CD4-positive, alpha-beta memory T cell (primary cell): Measurements from ENCODE around the gene GEMIN8. TPM values are rescaled to one million over a fixed set of nuclear protein-coding genes. Genes with fewer than 3 reads are reported as not detected.

Experiments used
- CTCF ChIA-PET: fragments of 350-600 bp; sonication (Branson Sonifier 250); formaldehyde crosslinking; loops from one replicate; lab custom pipeline; 2021; ENCODE audit warnings: inconsistent platforms; ENCODE audit not compliant: partially characterized antibody; lab: Charles Lee
- POLR2A ChIA-PET: fragments of 350-600 bp; sonication (Branson Sonifier 250); formaldehyde crosslinking; loops from one replicate; lab custom pipeline; 2021; ENCODE audit not compliant: partially characterized antibody; lab: Charles Lee
- DNase-seq, 5 donors: peaks; one replicate each; pipeline versions ENCODE4 v3.0.0 to v3.0.0-alpha.2; 2020 to 2022; ENCODE audit warnings: mixed read lengths in 1 of 5
- H3K27ac ChIP-seq: one replicate; pipeline ENCODE4 v1.7.0; 2013; ENCODE audit warnings: low read depth, low read length
- H3K27me3 ChIP-seq: 2 replicates; pipeline ENCODE4 v1.7.0; 2013; ENCODE audit warnings: mild to moderate bottlenecking, low read length, moderate library complexity; ENCODE audit not compliant: insufficient read depth
- H3K36me3 ChIP-seq: 2 replicates; pipeline ENCODE4 v1.7.0; 2013; ENCODE audit warnings: mild to moderate bottlenecking, low read length, moderate library complexity; ENCODE audit not compliant: insufficient read depth
- H3K4me1 ChIP-seq: 2 replicates; pipeline ENCODE4 v1.7.0; 2013; ENCODE audit warnings: mild to moderate bottlenecking, low read length, moderate library complexity; ENCODE audit not compliant: insufficient read depth
- H3K4me3 ChIP-seq, 2 donors: one replicate each; pipeline ENCODE4 v1.7.0; 2013; ENCODE audit warnings: low read length in 2 of 2, mild to moderate bottlenecking in 1 of 2
- H3K9me3 ChIP-seq, 2 donors: one replicate each; pipeline ENCODE4 v1.7.0; 2013; ENCODE audit warnings: low read length in 2 of 2, control low read depth in 1 of 2; ENCODE audit not compliant: control insufficient read depth in 1 of 2
- H3K27ac Mint-ChIP-seq, 7 donors: one replicate each; pipeline ENCODE4 v1.8.0; 2020 to 2021; ENCODE audit warnings: mixed read lengths in 7 of 7, mild to moderate bottlenecking in 6 of 7, inconsistent platforms in 3 of 7, moderate library complexity in 3 of 7
- H3K27me3 Mint-ChIP-seq, 2 donors: one replicate each; pipeline ENCODE4 v1.8.0; 2020 to 2021; ENCODE audit warnings: mixed read lengths in 2 of 2
- H3K36me3 Mint-ChIP-seq, 2 donors: one replicate each; pipeline ENCODE4 v1.8.0; 2020 to 2021; ENCODE audit warnings: mixed read lengths in 2 of 2, inconsistent platforms in 1 of 2, mild to moderate bottlenecking in 1 of 2
- H3K4me1 Mint-ChIP-seq, 4 donors: one replicate each; pipeline ENCODE4 v1.8.0; 2020 to 2021; ENCODE audit warnings: mixed read lengths in 4 of 4, mild to moderate bottlenecking in 1 of 4
- H3K4me3 Mint-ChIP-seq, 8 donors: one replicate each; pipeline ENCODE4 v1.8.0; 2020 to 2021; ENCODE audit warnings: mixed read lengths in 8 of 8, mild to moderate bottlenecking in 7 of 8, moderate library complexity in 6 of 8, inconsistent platforms in 3 of 8
- H3K9me3 Mint-ChIP-seq, 8 donors: one replicate each; pipeline ENCODE4 v1.8.0; 2020 to 2021; ENCODE audit warnings: mixed read lengths in 8 of 8, mild to moderate bottlenecking in 5 of 8, inconsistent platforms in 3 of 8, moderate library complexity in 1 of 8
- intact Hi-C: fragments of 100-400 bp; cut with micrococcal nuclease; formaldehyde crosslinking; loops from one replicate; pipeline ENCODE4 v1.15.1; 2023
- polyA plus RNA-seq, 2 donors: library from polyadenylated mRNA; unstranded; fragments of 300-500 nt; fragmentation: Illumina TruSeq; gene quantifications; one replicate each; pipeline ENCODE4 v1.2.3, GENCODE V29; 2021
- total RNA-seq, 2 experiments: library from RNA; stranded (reverse); gene quantifications; one replicate each; pipeline ENCODE4 v1.2.3, GENCODE V29; 2021

Gene GEMIN8
- total and polyA plus RNA-seq, 4 experiments from 2014 or later, result 10.8 to 31.1 (median 19.6) TPM

GRCh38 chrX:14030174-14030530, 460 bp upstream of the GEMIN8 start:
- H3K4me3 ChIP-seq, result peak overlapping the region in 1 of 2 donors; percentile 75
- H3K27ac ChIP-seq, result peak overlapping the region; percentile 88
- DNase-seq, result no peak
- H3K9me3 ChIP-seq, result no peaks in the 10 kb centered on the region
- Mint-ChIP-seq H3K4me1 (peaks cover 22 to 50% (median 38%) of the 10 kb centered on the region in 4 donors), H3K27me3 (no peaks in the 10 kb centered on the region), H3K36me3 (peaks cover 3 to 4% of the 10 kb centered on the region in 2 donors), H3K27ac (peak overlapping the region; percentile 92 to 99 (median 98)), H3K9me3 (peaks cover 0 to 5% (median 0%) of the 10 kb centered on the region in 8 donors), H3K4me3 (peak overlapping the region; percentile 90 to 98 (median 96))
- H3K4me1 ChIP-seq, result peaks cover 49% of the 10 kb centered on the region
- H3K36me3 ChIP-seq, result no peaks in the 10 kb centered on the region
- ChIA-PET CTCF (interaction anchor here (1.0 to 2.5 kb wide), 6 partner anchors 259 to 525 kb away, joined by 3 to 16 read pairs (median 4); no protein-coding TSS in a partner anchor), POLR2A (interaction anchor here (0.7 to 2.2 kb wide), 11 partner anchors 9 to 1825 kb away, joined by 3 to 16 read pairs (median 4); partner anchors contain the start of genes AP1S2, OFD1, RAB9A and TCEANC)
- H3K27me3 ChIP-seq, result no peaks in the 10 kb centered on the region
- intact Hi-C loops, result loop anchor here (1.0 to 10.0 kb wide), 5 partner anchors 377 to 1307 kb away; partner anchors contain the start of genes FANCB, MOSPD2, PIGA and PRPS2

- Histone ChIP-seq H3K27me3 (no peaks in the 10 kb centered on the region), H3K27ac (peak overlapping the region; percentile 88), H3K4me1 (peaks cover 49% of the 10 kb centered on the region), H3K4me3 (peak overlapping the region; percentile 54 to 75), H3K9me3 (no peaks in the 10 kb centered on the region), H3K36me3 (no peaks in the 10 kb centered on the region)
- Mint-ChIP-seq H3K9me3 (peaks cover 0 to 5% (median 0%) of the 10 kb centered on the region in 8 donors), H3K27ac (peak overlapping the region; percentile 92 to 99 (median 98)), H3K4me3 (peak overlapping the region; percentile 90 to 98 (median 96)), H3K36me3 (peaks cover 3 to 4% of the 10 kb centered on the region in 2 donors), H3K4me1 (peaks cover 22 to 50% (median 38%) of the 10 kb centered on the region in 4 donors), H3K27me3 (no peaks in the 10 kb centered on the region)
- no peak for DNase-seq
- intact Hi-C loops, result no loop called here
- ChIA-PET POLR2A (interaction anchor here (1.2 to 2.2 kb wide), 6 partner anchors 295 to 522 kb away, joined by 3 to 16 read pairs (median 8); partner anchors contain the start of genes OFD1, RAB9A, TCEANC and TRAPPC2), CTCF (interaction anchor here (0.9 to 2.5 kb wide), 5 partner anchors 10 to 1082 kb away, joined by 4 to 16 read pairs (median 4); no protein-coding TSS in a partner anchor)
These were observed 660 bp downstream of the GEMIN8 start for GRCh38 chrX:14029039-14029424.

- Histone ChIP-seq H3K4me3 (peak overlapping the region in 1 of 2 donors; percentile 75), H3K9me3 (no peaks in the 10 kb centered on the region), H3K36me3 (no peaks in the 10 kb centered on the region), H3K4me1 (peaks cover 49% of the 10 kb centered on the region), H3K27ac (peak overlapping the region; percentile 88), H3K27me3 (no peaks in the 10 kb centered on the region)
- DNase-seq, result peak in 1 of 5 donors; percentile 7
- intact Hi-C loops, result no loop called here
- Mint-ChIP-seq H3K9me3 (peaks cover 0 to 4% (median 0%) of the 10 kb centered on the region in 8 donors), H3K4me1 (peaks cover 22 to 50% (median 37%) of the 10 kb centered on the region in 4 donors), H3K4me3 (peak overlapping the region; percentile 13 to 98 (median 96)), H3K27ac (peak overlapping the region; percentile 61 to 99 (median 97)), H3K27me3 (no peaks in the 10 kb centered on the region), H3K36me3 (peaks cover 3 to 4% of the 10 kb centered on the region in 2 donors)
- POLR2A ChIA-PET, result interaction anchor here (1.6 to 2.2 kb wide), 2 partner anchors 294 to 340 kb away, joined by 3 to 16 read pairs; partner anchors contain the start of genes OFD1, RAB9A and TRAPPC2
- CTCF ChIA-PET, result interaction anchor here (1.8 to 2.5 kb wide), 3 partner anchors 522 to 1082 kb away, joined by 4 to 16 read pairs (median 6); no protein-coding TSS in a partner anchor
These were observed 1.2 kb downstream of the GEMIN8 start for GRCh38 chrX:14028473-14028872.

DNA sequence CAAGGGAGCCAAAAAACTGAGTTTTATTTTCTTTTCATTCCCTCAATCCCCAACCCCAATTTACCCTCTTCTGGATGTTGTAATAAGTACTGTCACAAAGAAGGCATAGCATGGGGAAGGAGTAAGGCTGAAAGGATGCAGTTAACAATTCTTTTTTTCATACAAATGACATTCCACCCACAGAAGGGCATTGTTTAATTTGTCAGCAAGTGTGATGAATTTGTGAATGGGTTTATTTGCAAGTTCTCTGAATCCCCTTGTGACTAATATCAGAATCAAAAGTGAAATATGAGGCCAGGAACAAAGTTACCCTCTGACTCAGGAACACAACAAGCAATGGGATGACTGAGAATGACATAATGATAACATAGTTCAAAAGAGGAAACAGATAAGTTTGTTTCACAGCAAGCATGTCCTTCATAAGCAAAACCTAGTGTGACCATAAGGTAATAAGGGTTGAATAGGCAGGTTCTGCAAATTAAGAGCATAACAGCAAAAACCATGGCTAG, 2.1 kb downstream of the GEMIN8 start:
- peaks cover 3 to 4% of the 10 kb centered on the region in 2 donors for H3K36me3 Mint-ChIP-seq
- H3K27ac ChIP-seq, result peak overlapping the region; percentile 88
- peaks cover 20 to 44% (median 30%) of the 10 kb centered on the region in 4 donors for H3K4me1 Mint-ChIP-seq
- H3K27me3 ChIP-seq, result no peaks in the 10 kb centered on the region
- ChIA-PET POLR2A (no interaction called here), CTCF (interaction anchor here (1.8 kb wide), 1 partner anchor 1081 kb away, joined by 4 read pairs; no protein-coding TSS in a partner anchor)
- no peak overlapping the region for H3K4me3 ChIP-seq
- H3K4me1 ChIP-seq, result peaks cover 40% of the 10 kb centered on the region
- H3K27ac Mint-ChIP-seq, result peak overlapping the region; percentile 53 to 98 (median 89)
- H3K9me3 ChIP-seq, result no peaks in the 10 kb centered on the region
- no peak for DNase-seq
- H3K9me3 Mint-ChIP-seq, result peaks cover 0 to 3% (median 0%) of the 10 kb centered on the region in 8 donors
- H3K4me3 Mint-ChIP-seq, result peak overlapping the region in 2 of 8 donors; percentile 15 to 59
- H3K27me3 Mint-ChIP-seq, result no peaks in the 10 kb centered on the region
- intact Hi-C loops, result no loop called here
- no peaks in the 10 kb centered on the region for H3K36me3 ChIP-seq

GRCh38 chrX:14027036-14027435, 2.7 kb downstream of the GEMIN8 start:
- H3K27me3 ChIP-seq, result no peaks in the 10 kb centered on the region
- peaks cover 35% of the 10 kb centered on the region for H3K4me1 ChIP-seq
- no peaks in the 10 kb centered on the region for H3K9me3 ChIP-seq
- CTCF ChIA-PET, result interaction anchor here (1.9 kb wide), 1 partner anchor 276 kb away, joined by 6 read pairs; no protein-coding TSS in a partner anchor
- H3K27ac ChIP-seq, result peak overlapping the region; percentile 15
- peak overlapping the region in 6 of 8 donors; percentile 18 to 49 (median 41) for H3K4me3 Mint-ChIP-seq
- peaks cover 4 to 5% of the 10 kb centered on the region in 2 donors for H3K36me3 Mint-ChIP-seq
- H3K9me3 Mint-ChIP-seq, result peaks cover 0 to 3% (median 0%) of the 10 kb centered on the region in 8 donors
- no peak overlapping the region for H3K4me3 ChIP-seq
- intact Hi-C loops, result no loop called here
- peak; percentile 18 to 48 (median 36) for DNase-seq
- H3K4me1 Mint-ChIP-seq, result peaks cover 16 to 39% (median 26%) of the 10 kb centered on the region in 4 donors
- no peaks in the 10 kb centered on the region for H3K27me3 Mint-ChIP-seq
- POLR2A ChIA-PET, result no interaction called here
- no peaks in the 10 kb centered on the region for H3K36me3 ChIP-seq
- peak overlapping the region; percentile 53 to 98 (median 82) for H3K27ac Mint-ChIP-seq

DNA sequence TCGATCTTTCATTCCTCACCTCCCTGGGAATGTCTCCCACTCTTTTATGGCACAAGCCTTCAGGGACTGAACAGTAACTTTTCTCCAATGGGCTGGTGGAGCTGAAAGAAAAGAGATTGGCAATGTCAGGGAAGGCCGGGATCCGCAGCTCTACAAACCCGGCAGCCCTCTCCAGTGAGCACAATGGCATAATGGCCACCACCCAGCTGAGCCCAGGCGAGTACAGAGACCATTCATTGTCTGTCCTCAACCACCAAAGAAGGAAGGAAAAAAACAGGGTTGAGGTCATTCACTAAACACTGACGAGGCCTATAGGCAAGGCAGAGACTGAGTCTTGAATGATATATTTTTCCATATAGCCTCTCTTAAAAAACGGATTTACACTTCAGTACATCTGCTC, 3.6 kb downstream of the GEMIN8 start:
- ChIA-PET CTCF (interaction anchor here (1.1 to 1.9 kb wide), 2 partner anchors 275 to 519 kb away, joined by 6 read pairs; no protein-coding TSS in a partner anchor), POLR2A (no interaction called here)
- no peak overlapping the region for H3K4me3 ChIP-seq
- no peak overlapping the region for H3K27ac ChIP-seq
- intact Hi-C loops, result no loop called here
- Mint-ChIP-seq H3K4me3 (peak overlapping the region in 2 of 8 donors; percentile 13 to 20), H3K27ac (no peak overlapping the region), H3K9me3 (peaks cover 0 to 3% (median 0%) of the 10 kb centered on the region in 8 donors), H3K4me1 (peaks cover 16 to 39% (median 26%) of the 10 kb centered on the region in 4 donors), H3K36me3 (peaks cover 6 to 8% of the 10 kb centered on the region in 2 donors), H3K27me3 (no peaks in the 10 kb centered on the region)
- H3K36me3 ChIP-seq, result no peaks in the 10 kb centered on the region
- H3K9me3 ChIP-seq, result no peaks in the 10 kb centered on the region
- DNase-seq, result no peak
- no peaks in the 10 kb centered on the region for H3K27me3 ChIP-seq
- peaks cover 34% of the 10 kb centered on the region for H3K4me1 ChIP-seq

DNA sequence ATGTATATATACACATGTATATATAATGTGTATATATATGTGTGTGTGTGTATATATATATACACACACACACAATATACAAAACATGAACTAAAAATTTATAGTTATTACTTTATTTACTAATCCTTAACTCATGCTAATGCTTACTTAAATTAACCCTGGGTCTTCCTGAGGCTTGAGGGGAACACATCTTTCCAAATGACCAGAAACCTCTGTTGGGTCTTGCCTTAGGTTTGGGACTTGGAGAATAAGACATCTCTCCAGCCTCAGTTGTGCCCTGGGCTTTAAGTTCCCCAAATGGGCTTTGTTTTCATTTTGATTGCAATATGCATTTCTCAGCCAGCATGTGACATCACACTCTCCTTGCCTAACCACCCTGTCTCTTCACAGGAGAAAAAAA, 7.7 kb downstream of the GEMIN8 start:
- POLR2A ChIA-PET, result no interaction called here
- Histone ChIP-seq H3K4me1 (peaks cover 4% of the 10 kb centered on the region), H3K9me3 (no peaks in the 10 kb centered on the region), H3K4me3 (no peak overlapping the region), H3K36me3 (peaks cover 5% of the 10 kb centered on the region), H3K27ac (no peak overlapping the region), H3K27me3 (no peaks in the 10 kb centered on the region)
- DNase-seq, result no peak
- CTCF ChIA-PET, result interaction anchor here (1.2 kb wide), 1 partner anchor 515 kb away, joined by 3 read pairs; no protein-coding TSS in a partner anchor
- intact Hi-C loops, result no loop called here
- Mint-ChIP-seq H3K27me3 (no peaks in the 10 kb centered on the region), H3K9me3 (peaks cover 0 to 3% (median 0%) of the 10 kb centered on the region in 8 donors), H3K4me1 (peaks cover 4 to 5% (median 4%) of the 10 kb centered on the region in 4 donors), H3K36me3 (peaks cover 22 to 24% of the 10 kb centered on the region in 2 donors), H3K27ac (no peak overlapping the region), H3K4me3 (no peak overlapping the region)
